H9 (cell line): Measurements from ENCODE around the gene IFRD2. TPM values are rescaled to one million over a fixed set of nuclear protein-coding genes. Genes with fewer than 3 reads are reported as not detected.
A peak's percentile ranks its signal among the peaks of the same experiment; 100 is the strongest.

Source experiments
- DNase-seq: peaks from one replicate; pipeline ENCODE4 v3.0.0-alpha.2; 2017
- H2AFZ ChIP-seq: one replicate; pipeline ENCODE4 v1.6.1; 2013; ENCODE audit warnings: mild to moderate bottlenecking, low read length, control low read depth, moderate library complexity
- H2AK5ac ChIP-seq: 2 replicates; pipeline ENCODE4 v1.6.1; 2013; ENCODE audit warnings: low read length, control low read depth, mixed read lengths; ENCODE audit not compliant: insufficient read length
- H2BK120ac ChIP-seq: one replicate; pipeline ENCODE4 v1.6.1; 2013; ENCODE audit warnings: low read depth, mild to moderate bottlenecking, low read length, control low read depth, inconsistent platforms; ENCODE audit not compliant: poor library complexity, severe bottlenecking
- H2BK12ac ChIP-seq: 2 replicates; pipeline ENCODE4 v1.6.1; 2013; ENCODE audit warnings: low read length, control low read depth, mixed read lengths, low read depth; ENCODE audit not compliant: insufficient read length
- H2BK15ac ChIP-seq: 2 replicates; pipeline ENCODE4 v1.6.1; 2013; ENCODE audit warnings: low read depth, low read length, control low read depth
- H2BK20ac ChIP-seq: one replicate; pipeline ENCODE4 v1.6.1; 2013; ENCODE audit warnings: low read depth, mild to moderate bottlenecking, low read length, control low read depth, inconsistent platforms; ENCODE audit not compliant: poor library complexity, severe bottlenecking
- H2BK5ac ChIP-seq: 2 replicates; pipeline ENCODE4 v1.6.1; 2013; ENCODE audit warnings: low read length, control low read depth, mixed read lengths; ENCODE audit not compliant: insufficient read length
- H3K14ac ChIP-seq: 2 replicates; pipeline ENCODE4 v1.6.1; 2013; ENCODE audit warnings: low read length, control low read depth; ENCODE audit not compliant: insufficient read depth
- H3K18ac ChIP-seq: 2 replicates; pipeline ENCODE4 v1.6.1; 2013; ENCODE audit warnings: low read depth, mild to moderate bottlenecking, mixed read lengths, low read length, control low read depth; ENCODE audit not compliant: insufficient read length
- H3K23ac ChIP-seq: 2 replicates; pipeline ENCODE4 v1.6.1; 2013; ENCODE audit warnings: low read length, control low read depth, mixed read lengths, low read depth; ENCODE audit not compliant: insufficient read length
- H3K23me2 ChIP-seq: 2 replicates; pipeline ENCODE4 v1.6.1; 2013; ENCODE audit warnings: low read depth, mild to moderate bottlenecking, mixed read lengths, low read length, control low read depth; ENCODE audit not compliant: insufficient read length, poor library complexity, severe bottlenecking
- H3K27ac ChIP-seq: 2 replicates; pipeline ENCODE4 v1.5.1; 2013; ENCODE audit warnings: low read length, control low read depth, mixed read lengths, low read depth; ENCODE audit not compliant: insufficient read length
- H3K27me3 ChIP-seq: 2 replicates; pipeline ENCODE4 v1.6.1; 2013; ENCODE audit warnings: low read length, control low read depth, inconsistent platforms; ENCODE audit not compliant: insufficient read depth
- H3K4ac ChIP-seq: 2 replicates; pipeline ENCODE4 v1.6.1; 2013; ENCODE audit warnings: low read depth, mild to moderate bottlenecking, control low read depth, inconsistent platforms, low read length, moderate library complexity
- H3K4me1 ChIP-seq: 2 replicates; pipeline ENCODE4 v1.6.1; 2013; ENCODE audit warnings: low read length, control low read depth, inconsistent platforms; ENCODE audit not compliant: insufficient read depth
- H3K4me2 ChIP-seq: 2 replicates; pipeline ENCODE4 v1.6.1; 2013; ENCODE audit warnings: low read length, control low read depth, mixed read lengths; ENCODE audit not compliant: insufficient read length, insufficient read depth
- H3K56ac ChIP-seq: 2 replicates; pipeline ENCODE4 v1.6.1; 2013; ENCODE audit warnings: low read depth, mild to moderate bottlenecking, mixed read lengths, low read length, control low read depth; ENCODE audit not compliant: insufficient read length
- H3K79me1 ChIP-seq: 2 replicates; pipeline ENCODE4 v1.6.1; 2013; ENCODE audit warnings: low read depth, mild to moderate bottlenecking, moderate library complexity, low read length, control low read depth, inconsistent platforms; ENCODE audit not compliant: insufficient read depth, poor library complexity, severe bottlenecking
- H3K79me2 ChIP-seq: 2 replicates; pipeline ENCODE4 v1.6.1; 2013; ENCODE audit warnings: low read length, control low read depth, inconsistent platforms; ENCODE audit not compliant: insufficient read depth
- H3K9ac ChIP-seq: 2 replicates; pipeline ENCODE4 v1.6.1; 2013; ENCODE audit warnings: low read length, control low read depth, mixed read lengths; ENCODE audit not compliant: insufficient read length; ENCODE audit errors: extremely low read depth
- H3K9me3 ChIP-seq: one replicate; pipeline ENCODE4 v1.6.1; 2013; ENCODE audit warnings: low read depth, low read length, inconsistent platforms; ENCODE audit not compliant: control insufficient read depth
- H3T11ph ChIP-seq: one replicate; pipeline ENCODE4 v1.6.1; 2013; ENCODE audit warnings: mild to moderate bottlenecking, low read length, control low read depth, inconsistent platforms
- H4K20me1 ChIP-seq: one replicate; pipeline ENCODE4 v1.6.1; 2013; ENCODE audit not compliant: control insufficient read depth, insufficient read length, insufficient read depth
- H4K5ac ChIP-seq: 2 replicates; pipeline ENCODE4 v1.6.1; 2013; ENCODE audit warnings: low read depth, mild to moderate bottlenecking, mixed read lengths, low read length, control low read depth; ENCODE audit not compliant: insufficient read length
- H4K8ac ChIP-seq: replicated peaks from 2 replicates; pipeline ENCODE4 v1.6.1; 2013; ENCODE audit warnings: low read length, control low read depth, mixed read lengths, low read depth; ENCODE audit not compliant: insufficient read length
- H4K91ac ChIP-seq: 2 replicates; pipeline ENCODE4 v1.6.1; 2013; ENCODE audit warnings: low read depth, mild to moderate bottlenecking, moderate library complexity, mixed read lengths, low read length, control low read depth; ENCODE audit not compliant: insufficient read length
- H3K27ac Mint-ChIP-seq, 3 experiments: 2 replicates in 2 of 3; 3 replicates in 1 of 3; pipeline ENCODE4 v1.8.0; 2020 to 2021; ENCODE audit warnings: mixed read lengths in 3 of 3, mild to moderate bottlenecking in 1 of 3, moderate library complexity in 1 of 3
- H3K27me3 Mint-ChIP-seq: 2 replicates; pipeline ENCODE4 v1.8.0; 2021; ENCODE audit warnings: low read depth, mild to moderate bottlenecking, moderate library complexity, mixed read lengths
- H3K36me3 Mint-ChIP-seq, 3 experiments: 2 replicates in 2 of 3; 3 replicates in 1 of 3; pipeline ENCODE4 v1.8.0; 2020 to 2021; ENCODE audit warnings: low read depth in 3 of 3, mixed read lengths in 3 of 3; ENCODE audit not compliant: insufficient read depth in 1 of 3
- H3K4me1 Mint-ChIP-seq, 2 experiments: 2 replicates each; pipeline ENCODE4 v1.8.0; 2020; ENCODE audit warnings: mixed read lengths in 2 of 2
- H3K4me3 Mint-ChIP-seq, 2 experiments: 2 replicates in 1 of 2; 3 replicates in 1 of 2; pipeline ENCODE4 v1.8.0; 2020 to 2021; ENCODE audit warnings: mild to moderate bottlenecking in 2 of 2, mixed read lengths in 2 of 2, moderate library complexity in 1 of 2
- H3K9me3 Mint-ChIP-seq, 2 experiments: 2 replicates in 1 of 2; 3 replicates in 1 of 2; pipeline ENCODE4 v1.8.0; 2020; ENCODE audit warnings: mild to moderate bottlenecking in 2 of 2, mixed read lengths in 2 of 2, moderate library complexity in 1 of 2
- CTCF ChIP-seq: fragments of 200-600 bp; sonication (generic); conservative IDR thresholded peaks from 3 replicates; pipeline ENCODE4 v1.8.0; 2021; ENCODE audit warnings: antibody characterized with exemption, mild to moderate bottlenecking
- WGBS: extraction: QIAGEN DNeasy Blood & Tissue Kit; methylation state at CpG from one replicate; pipeline ENCODE4 v1.1.7; 2013; ENCODE audit warnings: missing lambda C conversion rate, low lambda C conversion rate, mixed read lengths; ENCODE audit not compliant: insufficient read length; ENCODE audit errors: extremely low coverage; 5-methylcytosine and 5-hydroxymethylcytosine counted together
- total RNA-seq: library from RNA; stranded (reverse); gene quantifications from 2 replicates; pipeline ENCODE4 v1.2.1, GENCODE V29; 2021

The IFRD2 gene
- total RNA-seq, 1 experiment from 2014 or later, result 109 TPM

DNA sequence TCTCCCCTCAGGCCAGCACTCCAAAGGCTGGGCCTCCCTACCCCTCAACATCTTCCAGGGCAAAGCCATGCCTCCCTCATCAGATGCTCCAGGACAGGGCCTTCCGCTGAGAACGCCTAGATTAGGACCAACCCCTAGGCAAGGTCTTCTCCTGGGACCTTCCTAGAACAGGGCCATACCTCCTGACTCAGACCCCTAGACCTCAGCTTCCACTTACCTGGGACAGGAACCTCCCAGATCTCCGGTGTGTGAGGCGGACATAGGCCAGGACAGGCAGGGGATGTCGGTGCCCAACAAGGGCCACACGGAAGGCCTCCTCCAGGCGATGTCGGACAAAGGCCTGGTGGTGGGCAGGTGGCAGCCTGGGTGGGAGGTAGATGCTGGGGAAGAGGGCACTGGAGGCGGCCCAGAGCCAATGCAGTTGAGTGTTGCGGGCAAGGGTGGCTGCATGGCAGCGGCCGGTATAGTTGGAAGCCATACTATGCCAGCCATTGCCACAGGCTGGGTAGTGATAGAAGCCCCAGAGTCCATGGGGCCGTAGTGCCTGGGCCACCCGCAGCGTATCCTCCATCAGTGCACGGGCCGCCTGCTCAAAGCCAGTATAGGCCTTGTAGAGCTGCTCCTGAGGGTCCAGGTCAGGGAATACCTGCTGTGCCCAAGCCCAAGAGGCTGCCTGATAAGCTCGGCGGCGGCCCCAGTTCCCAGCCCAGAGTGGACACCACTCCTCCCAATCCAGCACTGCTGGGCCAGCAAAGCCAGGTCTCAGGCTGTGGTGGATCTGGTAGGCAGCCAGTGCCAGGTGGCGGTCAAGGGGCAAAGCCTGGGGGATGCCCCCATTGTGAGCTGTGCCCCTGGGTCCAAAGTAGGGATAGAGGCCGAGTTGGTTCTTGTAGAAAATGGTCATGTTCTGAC lies 2.5 kb upstream of the IFRD2 start:
- H3K36me3 Mint-ChIP-seq, result peaks cover 9 to 21% (median 13%) of the 10 kb centered on the region in 3 experiments; a peak in 6 of 7 replicates
- peak overlapping the region in 1 of 3 experiments; percentile 82; a peak in 2 of 7 replicates for H3K27ac Mint-ChIP-seq
- Histone ChIP-seq H3K9me3 (no peaks in the 10 kb centered on the region), H3K9ac (no peak overlapping the region), H2BK20ac (no peak overlapping the region), H3K56ac (no peak overlapping the region), H3K4me2 (no peak overlapping the region), H4K8ac (no peak overlapping the region), H3K27me3 (no peaks in the 10 kb centered on the region), H3K27ac (no peak overlapping the region), H3T11ph (no peak overlapping the region), H3K79me2 (peaks cover 3% of the 10 kb centered on the region; the same call in 1 of the 2 replicates), H3K14ac (no peak overlapping the region), H4K91ac (no peak overlapping the region), H2BK12ac (no peak overlapping the region), H2AK5ac (no peak overlapping the region), H2AFZ (no peak overlapping the region), H3K4me1 (no peaks in the 10 kb centered on the region), H2BK120ac (no peak overlapping the region), H3K18ac (no peak overlapping the region), H4K20me1 (no peaks in the 10 kb centered on the region), H2BK15ac (no peak overlapping the region), H3K23me2 (peaks cover 11% of the 10 kb centered on the region), H2BK5ac (no peak overlapping the region), H3K23ac (no peak overlapping the region), H3K79me1 (no peaks in the 10 kb centered on the region), H3K4ac (no peak overlapping the region), H4K5ac (no peak overlapping the region)
- DNase-seq, result no peak
- TF ChIP-seq CTCF, result no peak
- no peaks in the 10 kb centered on the region for H3K27me3 Mint-ChIP-seq
- H3K4me1 Mint-ChIP-seq, result peaks cover 16 to 18% of the 10 kb centered on the region in 2 experiments
- no peaks in the 10 kb centered on the region; a peak in 1 of 5 replicates for H3K9me3 Mint-ChIP-seq
- H3K4me3 Mint-ChIP-seq, result no peak overlapping the region; a peak in 1 of 5 replicates
- WGBS, result no CpG with 5 or more reads among the region's 22 CpGs
